Measurements from ENCODE around the gene FCRLB.
"Not testable (repeated sequence)": the region's sequence is repeated elsewhere in the genome, so short reads cannot be mapped to it uniquely, and the experiment has no call there.

The FCRLB gene

DNA sequence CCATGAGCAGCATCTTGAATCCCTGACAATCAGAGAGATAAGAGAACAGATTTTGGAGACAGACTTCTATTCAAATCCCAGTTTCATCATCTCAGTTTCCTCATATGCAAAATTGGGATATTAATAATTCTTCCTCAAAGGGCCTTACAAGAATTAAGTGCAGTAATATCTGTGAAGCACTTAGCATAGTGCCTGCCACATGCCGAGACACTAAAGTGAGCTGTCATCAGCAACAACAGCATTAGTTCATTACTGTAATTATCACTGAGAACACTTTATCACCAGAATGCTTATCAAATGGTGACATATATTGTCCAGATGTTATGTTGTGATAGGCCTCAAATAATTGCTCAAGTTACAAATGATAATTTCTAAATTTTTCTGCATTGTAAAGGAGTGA lies 922 bp upstream of the FCRLB start:
- no peak for DNase-seq

DNA sequence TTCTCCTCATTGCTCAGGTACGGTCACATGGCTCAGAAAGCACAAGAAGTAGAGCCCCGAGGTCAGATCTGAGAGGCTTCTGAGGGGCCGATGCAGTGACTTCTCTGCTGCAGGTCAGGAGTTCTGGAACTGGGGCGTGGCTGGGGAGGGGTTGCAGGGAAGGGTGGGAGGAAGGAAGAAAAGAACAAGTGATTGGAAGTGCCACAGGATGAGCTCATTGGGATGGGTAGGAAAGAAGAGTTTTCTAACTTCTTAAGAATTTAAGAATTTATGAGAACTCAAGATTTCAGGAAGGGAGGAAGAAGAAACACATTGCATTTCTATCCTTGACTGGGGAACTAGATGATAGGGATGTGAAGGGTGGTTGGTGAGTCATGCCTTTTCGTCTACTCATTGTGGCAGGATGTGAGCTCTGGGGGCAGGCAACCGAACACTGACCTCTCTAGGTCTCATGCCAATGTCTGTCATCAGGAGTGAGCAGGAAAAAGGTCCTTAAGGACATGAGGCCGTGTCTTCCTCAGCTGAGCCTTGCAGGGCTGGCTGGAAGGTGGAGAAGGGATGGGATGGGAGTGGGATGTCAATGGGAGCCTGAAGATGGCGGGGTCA lies 497 bp downstream of the FCRLB start:
- no peak for DNase-seq

DNA sequence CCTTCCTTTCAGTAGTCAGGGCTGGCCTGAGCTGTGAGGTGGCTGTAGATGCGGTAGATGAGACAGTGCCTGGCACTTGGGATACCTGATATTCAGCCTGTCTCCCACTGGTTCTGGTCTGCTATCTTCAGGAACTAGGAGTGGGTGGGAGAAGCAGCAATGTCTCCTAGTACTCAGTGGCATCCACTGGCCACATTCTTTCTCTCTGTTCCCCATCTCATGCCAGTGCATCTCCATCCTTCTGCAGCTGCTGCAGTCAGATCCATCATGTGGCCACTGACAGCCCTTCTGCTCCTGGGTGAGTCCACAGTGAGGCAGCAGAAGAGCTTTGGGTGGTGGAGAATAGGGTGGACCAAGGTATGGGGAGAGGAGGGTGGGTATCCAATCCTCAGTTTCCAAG lies 1.1 kb downstream of the FCRLB start:
- no peak for DNase-seq

DNA sequence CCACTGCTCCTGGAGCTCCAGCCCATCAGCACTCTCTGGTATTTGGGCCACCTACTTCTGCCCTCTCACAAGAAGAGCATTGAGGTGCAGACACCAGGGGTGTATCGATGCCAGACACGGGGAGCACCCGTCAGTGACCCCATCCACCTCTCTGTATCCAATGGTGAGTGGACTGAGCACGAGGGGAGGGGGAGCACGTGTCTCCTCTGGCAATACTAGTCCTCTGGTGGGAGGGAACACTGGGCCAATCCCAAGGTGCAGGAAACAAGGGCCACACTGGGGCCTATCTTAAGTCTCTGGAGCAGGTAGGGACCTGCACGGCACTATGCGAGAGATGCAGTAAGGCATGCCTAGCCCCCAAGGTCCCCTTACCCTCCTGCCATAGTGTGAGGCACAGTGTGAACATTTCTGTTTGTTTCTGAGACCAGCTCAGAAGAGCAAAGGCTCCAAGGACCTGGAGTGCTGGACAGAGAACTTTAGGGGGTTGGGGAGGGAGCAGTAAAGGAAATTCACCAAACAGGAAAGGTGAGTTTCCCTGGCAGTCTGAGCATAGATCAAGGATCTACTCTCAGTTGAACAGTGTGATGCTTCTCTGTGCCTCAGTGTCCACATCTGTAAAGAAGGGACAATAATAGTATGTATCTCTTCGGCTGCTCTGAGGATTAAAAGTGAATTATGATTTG lies 2.3 kb downstream of the FCRLB start:
- DNase-seq: no peak

DNA sequence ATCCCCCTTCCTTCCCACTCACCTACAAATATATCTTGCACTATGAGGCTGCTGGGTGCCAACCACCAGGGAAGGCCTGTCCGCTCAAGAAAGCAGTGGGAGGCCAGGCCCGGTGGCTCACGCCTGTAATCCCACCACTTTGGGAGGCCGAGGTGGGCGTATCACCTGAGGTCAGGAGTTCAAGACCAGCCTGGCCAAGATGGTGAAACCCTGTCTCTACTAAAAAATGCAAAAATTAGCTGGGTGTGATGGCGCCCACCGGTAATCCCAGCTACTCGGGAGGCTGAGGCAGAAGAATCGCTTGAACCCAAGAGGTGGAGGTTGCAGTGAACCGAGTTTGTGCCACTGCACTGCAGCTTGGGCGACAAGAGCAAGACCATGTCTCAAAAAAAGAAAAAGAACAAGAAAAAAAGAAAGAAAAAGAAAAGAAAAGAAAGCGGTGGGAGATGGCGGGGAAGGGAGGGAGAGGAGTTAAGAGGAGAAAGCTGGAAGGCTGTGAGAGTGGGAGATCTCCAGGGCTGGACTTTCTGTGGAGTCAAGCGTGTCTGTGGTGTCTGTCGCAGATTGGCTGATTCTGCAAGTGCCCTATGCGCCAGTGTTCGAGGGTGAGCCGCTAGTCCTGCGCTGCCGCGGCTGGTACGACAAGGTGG lies 4.0 kb downstream of the FCRLB start:
- DNase-seq: not testable (repeated sequence)

DNA sequence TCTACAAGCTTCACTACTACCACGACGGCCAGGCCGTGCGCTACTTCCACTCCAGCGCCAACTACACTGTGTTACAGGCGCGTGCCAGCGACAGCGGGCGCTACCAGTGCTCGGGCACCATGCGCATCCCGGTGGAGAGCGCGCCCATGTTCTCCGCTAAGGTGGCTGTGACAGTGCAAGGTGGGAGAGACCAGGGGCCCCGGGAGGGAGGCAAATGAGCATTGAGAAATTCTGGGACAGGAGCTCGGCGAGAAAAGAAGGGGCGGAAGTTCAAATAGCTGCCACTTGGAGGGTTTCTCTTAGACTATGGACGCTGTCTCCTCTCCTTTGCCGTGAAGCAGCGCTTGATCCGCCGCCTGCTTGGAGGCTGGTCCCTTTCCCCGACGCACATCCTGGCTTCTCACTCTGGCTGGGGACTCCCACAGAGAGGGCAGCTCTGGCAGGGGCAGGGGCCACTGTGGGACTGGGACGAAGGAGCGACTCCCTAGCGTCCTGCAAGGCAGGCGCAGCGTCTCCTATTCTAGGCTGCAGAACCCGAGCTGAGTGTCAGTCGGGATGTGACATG lies 4.6 kb downstream of the FCRLB start:
- no peak for DNase-seq

DNA sequence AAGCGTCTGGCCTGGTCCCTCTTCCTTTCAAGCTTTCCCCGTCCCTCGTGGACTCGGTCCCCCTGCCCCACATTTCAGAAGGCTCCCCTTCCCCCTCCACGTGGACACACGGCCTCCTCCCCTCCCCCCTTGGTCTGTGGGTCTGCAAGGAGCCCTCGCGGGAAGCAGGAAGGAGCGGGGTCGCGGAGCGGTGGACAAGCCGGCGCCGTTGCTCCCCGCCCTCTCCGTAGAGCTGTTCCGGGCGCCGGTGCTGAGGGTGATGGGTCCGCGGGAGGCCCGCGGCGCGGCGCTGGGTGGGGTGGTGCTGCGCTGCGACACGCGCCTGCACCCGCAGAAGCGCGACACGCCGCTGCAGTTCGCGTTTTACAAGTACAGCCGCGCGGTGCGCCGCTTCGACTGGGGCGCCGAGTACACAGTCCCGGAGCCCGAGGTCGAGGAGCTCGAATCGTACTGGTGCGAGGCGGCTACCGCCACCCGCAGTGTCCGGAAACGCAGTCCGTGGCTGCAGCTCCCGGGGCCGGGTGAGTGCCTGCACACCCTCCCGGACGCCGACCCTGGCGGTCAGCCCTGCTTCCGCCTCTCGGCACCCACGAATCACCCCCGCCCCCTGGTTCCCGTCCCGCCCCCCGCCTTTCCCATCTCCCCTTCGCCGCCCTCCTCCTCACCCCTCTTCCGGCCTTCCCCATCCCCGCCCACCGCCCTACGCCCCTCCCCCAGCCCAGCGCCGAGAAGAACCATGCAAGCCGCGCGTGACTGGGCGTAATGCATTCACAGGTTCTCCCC lies 5.3 kb downstream of the FCRLB start:
- DNase-seq: no peak

DNA sequence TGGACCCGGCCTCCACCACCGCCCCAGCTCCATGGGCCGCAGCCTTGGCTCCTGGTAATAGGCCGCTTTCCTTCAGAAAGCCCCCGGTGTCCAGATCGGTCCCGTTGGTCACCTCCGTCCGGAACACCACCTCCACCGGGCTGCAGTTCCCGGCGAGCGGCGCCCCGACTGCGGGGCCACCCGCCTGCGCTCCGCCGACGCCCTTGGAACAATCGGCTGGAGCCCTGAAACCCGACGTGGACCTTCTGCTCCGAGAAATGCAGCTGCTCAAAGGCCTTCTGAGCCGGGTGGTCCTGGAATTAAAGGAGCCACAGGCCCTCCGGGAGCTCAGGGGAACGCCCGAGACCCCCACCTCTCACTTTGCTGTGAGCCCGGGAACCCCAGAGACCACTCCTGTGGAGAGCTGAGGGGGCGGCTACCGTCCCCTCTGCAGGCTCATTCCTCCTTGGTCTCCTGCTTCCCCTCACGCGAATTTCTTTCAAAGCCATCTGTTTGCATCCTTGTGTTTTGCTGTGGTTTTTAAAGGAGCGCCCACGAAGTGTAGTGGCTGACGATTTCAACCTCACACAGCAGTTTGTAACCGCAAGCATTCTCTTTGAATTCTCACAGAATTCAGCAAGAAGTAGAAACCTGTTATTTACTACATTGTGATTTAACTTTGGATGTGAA lies 6.0 kb downstream of the FCRLB start:
- no peak for DNase-seq

DNA sequence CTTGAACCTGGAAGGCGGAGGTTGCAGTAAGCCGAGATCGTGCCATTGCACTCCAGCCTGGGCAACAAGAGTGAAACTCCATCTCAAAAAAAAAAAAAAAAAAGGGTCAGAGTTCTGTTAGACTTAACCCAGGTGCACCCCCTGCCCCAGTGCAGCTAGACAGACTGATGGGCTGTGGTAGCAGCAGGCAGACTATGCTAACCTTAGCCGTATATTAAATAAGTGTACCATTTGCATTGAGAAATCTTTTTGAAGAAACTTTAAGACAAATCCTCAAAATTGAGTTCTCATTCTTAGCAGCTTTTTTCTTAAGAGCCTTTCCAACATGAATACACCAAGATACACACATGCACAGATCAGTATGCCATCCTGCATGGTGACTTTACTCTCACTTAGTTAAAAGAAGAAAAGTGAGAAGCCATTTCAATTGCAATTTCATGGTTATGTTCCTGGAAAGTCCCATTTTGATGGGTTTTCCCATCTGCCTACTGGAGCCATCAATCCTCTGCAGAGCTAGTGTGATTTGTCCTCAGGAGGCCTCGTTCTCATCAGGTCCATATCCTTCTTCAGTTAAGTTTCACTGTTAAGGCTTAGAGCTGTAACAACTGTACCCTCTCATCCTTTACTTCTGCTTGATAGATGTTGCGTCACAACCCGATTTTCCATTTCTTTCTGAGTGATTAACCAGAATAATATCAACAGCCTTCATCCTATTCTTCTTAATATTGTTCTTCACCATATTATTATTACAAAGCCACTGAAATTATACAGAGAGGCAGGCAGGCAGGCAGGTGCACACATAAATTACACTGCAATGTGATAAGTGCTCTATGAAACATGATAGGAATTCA lies 7.3 kb downstream of the FCRLB start:
- no peak for DNase-seq

DNA sequence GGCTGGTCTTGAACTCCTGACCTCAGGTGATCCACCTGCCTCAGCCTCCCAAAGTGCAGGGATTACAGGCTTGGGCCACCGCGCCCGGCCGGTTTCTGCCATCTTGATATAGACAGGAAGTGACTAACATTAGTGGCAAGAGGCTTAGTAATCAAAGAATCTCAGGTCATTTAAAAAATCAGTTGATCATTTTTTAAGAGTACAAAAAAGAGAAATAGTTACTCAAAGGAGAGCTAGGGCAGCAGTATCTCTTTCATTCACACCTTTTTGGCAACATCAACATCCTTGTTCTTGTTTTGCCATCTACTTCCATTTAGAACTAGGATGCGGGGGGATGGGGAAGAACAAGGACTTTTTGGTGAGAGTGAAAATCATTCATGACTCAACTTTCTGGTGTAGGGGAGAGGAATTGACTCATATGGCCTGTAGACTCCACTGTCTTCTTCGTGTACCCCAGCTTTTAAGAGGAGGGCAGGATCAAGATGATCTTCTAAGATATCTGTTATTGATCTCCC lies 8.8 kb downstream of the FCRLB start:
- no peak for DNase-seq

DNA sequence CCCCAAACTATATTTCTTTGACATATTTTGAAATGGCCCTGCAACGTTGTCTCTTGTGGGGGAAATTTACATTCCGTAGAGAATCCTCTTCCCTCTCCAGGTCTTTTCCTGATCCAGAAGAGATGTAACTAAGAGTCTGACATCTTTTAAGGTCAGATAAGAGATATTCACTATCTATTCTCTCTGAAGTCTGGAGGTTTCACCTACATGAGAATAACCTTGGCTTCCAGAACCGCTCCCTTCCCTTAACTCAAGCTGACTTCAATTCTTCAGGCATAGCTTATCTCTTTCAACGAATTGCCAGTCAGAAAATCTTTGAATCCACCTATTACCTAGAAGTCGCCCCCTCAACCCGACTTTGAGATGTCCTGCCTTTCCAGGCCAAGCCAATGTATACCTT lies 9.9 kb downstream of the FCRLB start:
- no peak for DNase-seq

DNA sequence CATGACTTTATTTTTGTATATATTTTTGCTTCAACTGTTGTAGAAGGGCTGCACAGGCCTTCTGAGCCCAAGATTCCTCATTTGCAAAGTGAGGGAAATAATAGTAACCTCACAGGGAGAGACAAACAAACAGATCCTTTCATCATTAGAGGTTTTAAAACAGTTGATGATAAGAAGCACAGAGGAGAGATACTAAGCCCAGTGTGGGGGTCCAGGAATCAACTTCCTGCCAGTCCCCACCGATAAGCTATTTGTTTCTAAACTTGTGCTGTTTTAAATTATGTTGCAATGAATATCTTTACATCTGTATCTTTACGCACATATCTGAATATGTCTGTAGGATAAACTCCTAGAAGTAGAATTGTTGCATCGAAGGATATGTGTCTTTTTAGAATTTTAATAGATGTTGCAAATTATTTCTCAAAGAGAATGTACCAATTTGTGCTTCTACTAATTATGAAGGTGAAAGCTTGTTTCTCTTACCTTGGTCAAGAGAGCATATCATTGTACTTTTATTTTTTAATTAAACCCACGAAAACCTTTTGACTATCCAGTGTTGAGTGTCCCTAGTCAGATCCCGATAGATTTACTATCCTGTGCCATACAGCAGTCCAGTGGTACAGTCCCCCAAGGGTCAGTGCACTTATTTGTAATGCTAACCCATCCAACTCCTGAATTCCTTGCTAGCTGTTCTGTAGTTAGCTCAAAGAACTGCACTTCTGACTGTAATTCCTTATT lies 10.8 kb downstream of the FCRLB start:
- no peak for DNase-seq

DNA sequence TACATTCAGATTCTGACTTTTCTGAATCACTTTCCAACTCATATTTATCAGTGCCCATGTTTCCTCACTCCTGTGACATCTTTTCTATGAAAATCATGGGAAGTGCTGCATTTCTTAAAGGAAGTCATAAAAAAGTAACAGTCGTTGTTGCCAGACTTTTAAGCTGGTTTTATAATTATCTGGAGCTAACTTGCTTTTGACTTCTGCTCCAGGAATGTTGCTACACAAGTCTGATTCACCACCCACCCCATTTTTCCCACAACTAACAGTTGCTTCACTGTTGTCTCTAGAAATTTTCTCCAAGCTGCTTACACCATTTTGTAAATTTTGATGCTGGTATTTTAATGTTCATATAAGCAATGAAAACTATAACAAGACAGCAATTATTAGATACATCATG lies 12.2 kb downstream of the FCRLB start:
- no peak for DNase-seq

DNA sequence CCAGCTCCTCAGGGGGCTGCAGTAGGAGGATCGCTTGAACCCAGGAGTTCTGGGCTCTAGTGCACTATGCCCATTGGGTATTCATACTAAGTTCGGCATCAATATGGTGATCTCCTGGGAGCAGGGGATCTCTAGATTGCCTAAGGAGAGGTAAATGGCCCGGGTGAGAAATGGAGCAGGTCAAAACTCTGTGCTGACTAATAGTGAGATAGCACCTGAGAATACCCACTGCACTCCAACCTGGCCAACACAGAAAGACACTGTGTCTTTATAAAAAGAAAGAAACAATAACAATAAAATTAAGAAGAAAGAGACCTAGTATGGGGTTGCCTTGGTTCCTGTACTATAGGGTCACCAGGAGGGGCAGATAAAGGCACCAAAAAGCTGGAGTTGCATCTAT lies 14.5 kb downstream of the FCRLB start:
- DNase-seq: no peak

DNA sequence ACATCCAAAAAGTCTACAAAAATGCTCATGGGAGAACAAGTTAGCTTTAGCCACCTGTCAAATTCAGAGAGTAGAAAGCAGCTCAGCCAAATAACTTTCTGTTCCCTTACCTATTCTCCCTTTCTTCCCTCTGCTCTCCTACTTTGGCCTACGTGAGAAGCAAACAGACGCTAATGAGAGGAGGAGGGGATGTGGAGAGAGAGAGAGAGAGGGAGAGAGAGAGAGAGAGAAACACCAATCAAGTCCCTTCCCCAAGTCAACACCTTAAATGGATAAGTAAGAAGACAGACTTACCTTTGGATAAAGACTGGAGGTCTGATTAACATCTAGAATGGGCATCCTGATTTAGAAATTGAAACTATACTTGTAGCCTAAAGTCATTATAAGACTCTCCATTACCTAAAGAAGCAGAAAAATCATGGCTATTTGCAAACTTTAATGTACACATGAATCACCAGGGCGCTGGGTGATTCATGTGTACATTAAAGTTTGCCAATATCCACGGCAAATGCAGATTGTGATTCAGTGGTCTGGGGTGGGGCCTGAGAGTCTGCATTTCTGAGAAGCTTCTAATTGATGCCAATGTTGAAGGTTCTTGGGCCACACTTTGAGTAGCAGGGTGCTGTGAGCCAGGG lies 15.1 kb downstream of the FCRLB start:
- no peak for DNase-seq

DNA sequence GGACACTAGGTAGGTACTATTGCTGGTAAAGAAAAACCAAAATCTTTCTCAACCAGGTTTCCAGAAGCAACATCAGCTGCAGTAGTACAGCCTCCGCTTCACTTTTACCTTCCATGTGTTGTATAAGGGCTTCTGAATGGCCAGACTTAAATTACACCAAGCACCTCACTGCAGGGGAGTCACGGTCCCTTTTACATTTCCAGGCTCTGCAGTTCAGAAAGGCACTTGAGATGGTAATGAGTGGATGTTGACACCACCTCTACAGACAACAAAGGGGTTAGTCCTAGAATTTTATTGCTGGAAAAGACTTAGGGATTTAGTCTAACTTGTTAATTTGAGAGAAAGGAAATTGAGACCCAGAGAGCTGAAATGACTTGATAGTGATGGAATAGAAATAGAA lies 16.3 kb downstream of the FCRLB start:
- DNase-seq: no peak

DNA sequence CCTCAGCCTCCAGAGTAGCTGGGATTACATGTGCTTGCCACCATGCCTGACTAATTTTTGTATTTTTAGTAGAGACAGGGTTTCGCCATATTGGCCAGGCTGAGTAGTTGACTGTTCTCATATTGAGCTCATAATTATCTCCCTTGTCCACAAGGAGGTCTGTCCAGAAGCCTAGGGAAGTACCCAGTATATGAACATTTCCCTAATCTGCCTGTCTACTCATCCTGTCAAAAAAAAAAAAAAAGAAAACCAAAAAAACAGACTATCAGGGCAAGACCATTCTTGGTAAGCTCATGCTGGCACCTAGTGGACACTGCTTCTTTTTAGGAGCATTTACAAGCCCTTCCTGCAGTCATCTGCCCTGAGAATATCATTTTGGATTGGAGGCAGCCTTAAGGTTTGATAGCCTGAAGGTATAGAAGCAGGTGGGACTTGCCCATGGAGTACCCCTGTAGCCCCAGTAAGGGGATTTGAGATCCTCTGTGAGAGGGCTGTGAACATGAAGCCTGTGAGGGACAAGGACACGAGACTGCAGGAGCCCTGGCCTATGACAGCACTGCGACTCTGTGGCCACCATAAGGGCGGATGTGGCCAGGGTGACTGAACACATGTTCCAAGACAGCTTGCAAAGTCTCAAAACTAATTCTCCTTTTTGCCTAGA lies 17.4 kb downstream of the FCRLB start:
- DNase-seq: peak; percentile 60

DNA sequence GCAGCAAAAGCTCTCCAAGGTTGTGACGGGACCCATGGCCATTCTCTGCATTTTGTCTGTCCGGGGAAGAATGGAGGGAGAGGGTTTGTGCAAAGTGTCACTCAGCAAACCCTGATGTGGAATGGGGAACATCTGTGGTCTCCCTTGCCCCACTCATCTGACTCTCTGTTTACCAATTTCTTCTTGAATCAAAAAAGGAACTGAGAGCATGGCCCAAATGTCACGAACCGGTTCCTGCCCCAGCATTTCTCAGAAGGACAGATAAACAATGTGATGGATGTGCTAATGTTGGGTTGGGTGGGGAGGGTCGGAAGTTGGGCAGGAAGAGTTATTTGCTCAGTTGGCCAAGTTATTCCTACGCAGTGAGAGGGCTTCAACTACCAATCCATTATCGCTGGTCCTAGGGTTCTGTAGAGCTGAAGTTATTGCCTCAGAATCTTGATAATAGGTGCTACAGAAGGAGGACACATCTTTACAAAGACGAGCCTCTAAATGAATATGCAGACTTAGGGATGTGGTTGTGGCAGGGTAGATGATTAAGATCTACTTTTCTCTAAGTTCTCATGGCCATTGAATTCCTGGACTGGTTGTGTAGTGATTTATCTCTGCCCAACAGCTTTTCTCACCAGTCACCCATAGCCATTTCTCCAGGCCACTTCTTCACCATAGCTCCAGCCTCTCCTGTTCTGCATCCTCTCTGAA lies 18.7 kb downstream of the FCRLB start:
- DNase-seq: no peak

DNA sequence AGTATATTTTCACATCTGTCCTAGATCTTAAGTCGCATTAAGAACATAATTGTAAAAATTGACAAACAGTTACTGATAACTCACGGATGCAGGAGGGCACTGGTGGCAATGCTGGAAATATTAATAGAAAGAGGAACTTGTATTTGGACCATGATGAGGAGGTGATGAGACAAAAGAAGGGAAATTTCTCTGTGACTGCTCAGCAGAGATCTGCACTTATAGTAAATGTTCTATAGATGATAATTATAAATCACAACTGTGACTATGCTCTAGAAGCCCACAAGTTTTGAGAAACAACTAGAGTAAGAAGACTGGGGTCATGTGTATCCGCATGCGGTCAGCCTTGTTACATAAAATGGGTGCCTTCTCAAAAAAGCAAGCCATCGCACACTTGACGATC lies 19.6 kb downstream of the FCRLB start:
- no peak for DNase-seq
